OCI-LY3 (cell line): Measurements from ENCODE around the gene P2RX4.

Source experiments
- EZH2phosphoT487 ChIP-seq: fragments of 200-600 bp; shearing (Covaris generic); IDR thresholded peaks from 2 replicates; pipeline ENCODE4 v1.6.1; 2018; ENCODE audit warnings: antibody characterized with exemption, mixed run types, low read depth
- TF ChIP-seq, protein P1 (sequence below): fragments of 200-600, 300-600 bp; sonication (generic); IDR thresholded peaks from 2 replicates; pipeline ENCODE4 v1.5.1; 2014; ENCODE audit warnings: antibody characterized with exemption, low read length, low read depth

DNA sequence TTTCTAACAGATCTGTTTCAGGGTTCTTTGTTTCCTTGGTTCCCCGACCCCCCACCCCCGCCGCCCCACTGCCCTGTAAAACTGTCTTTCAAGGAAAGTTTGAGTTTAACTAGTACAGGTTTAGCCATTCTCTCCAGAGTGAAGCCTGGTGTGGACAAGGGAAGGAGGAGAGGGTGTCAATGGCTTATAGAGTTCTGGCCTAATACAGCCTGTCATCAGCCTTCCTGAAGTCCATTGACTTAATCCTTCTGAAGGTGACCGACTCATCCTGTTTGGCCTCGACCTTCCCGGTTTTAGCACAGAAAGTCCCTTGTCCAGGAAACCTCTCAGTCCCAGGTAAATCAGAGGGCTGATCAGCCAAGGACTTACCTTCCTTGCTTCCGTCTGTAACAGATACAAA lies 11.0 kb upstream of the P2RX4 start:
- TF ChIP-seq, protein P1, sequence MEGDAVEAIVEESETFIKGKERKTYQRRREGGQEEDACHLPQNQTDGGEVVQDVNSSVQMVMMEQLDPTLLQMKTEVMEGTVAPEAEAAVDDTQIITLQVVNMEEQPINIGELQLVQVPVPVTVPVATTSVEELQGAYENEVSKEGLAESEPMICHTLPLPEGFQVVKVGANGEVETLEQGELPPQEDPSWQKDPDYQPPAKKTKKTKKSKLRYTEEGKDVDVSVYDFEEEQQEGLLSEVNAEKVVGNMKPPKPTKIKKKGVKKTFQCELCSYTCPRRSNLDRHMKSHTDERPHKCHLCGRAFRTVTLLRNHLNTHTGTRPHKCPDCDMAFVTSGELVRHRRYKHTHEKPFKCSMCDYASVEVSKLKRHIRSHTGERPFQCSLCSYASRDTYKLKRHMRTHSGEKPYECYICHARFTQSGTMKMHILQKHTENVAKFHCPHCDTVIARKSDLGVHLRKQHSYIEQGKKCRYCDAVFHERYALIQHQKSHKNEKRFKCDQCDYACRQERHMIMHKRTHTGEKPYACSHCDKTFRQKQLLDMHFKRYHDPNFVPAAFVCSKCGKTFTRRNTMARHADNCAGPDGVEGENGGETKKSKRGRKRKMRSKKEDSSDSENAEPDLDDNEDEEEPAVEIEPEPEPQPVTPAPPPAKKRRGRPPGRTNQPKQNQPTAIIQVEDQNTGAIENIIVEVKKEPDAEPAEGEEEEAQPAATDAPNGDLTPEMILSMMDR, result no peak
- no peak for TF ChIP-seq EZH2phosphoT487
